H1 (cell line): ENCODE results near the gene ABCD4. TPM values are rescaled to one million over a fixed set of nuclear protein-coding genes. Genes with fewer than 3 reads are reported as not detected.

Experiments used
- CTCF ChIA-PET: fragments of 300-600 bp; sonication (Branson Sonifier 250); formaldehyde crosslinking; loops from one replicate; lab custom pipeline; 2021; ENCODE audit not compliant: partially characterized antibody; lab: Charles Lee
- POLR2A ChIA-PET: fragments of 300-600 bp; sonication (Branson Sonifier 250); formaldehyde crosslinking; loops from one replicate; lab custom pipeline; 2021; ENCODE audit warnings: inconsistent platforms; ENCODE audit not compliant: partially characterized antibody; lab: Charles Lee
- DNase-seq, 2 experiments: peaks; one replicate each; pipeline versions ENCODE4 v3.0.0 to v3.0.0-alpha.2; 2010 to 2022; ENCODE audit warnings: low spot score in 2 of 2, low read depth in 1 of 2, mixed read lengths in 1 of 2
- FAIRE-seq: peaks from 2 replicates; lab custom pipeline; 2011; peaks lifted over from hg19 to GRCh38; lab: Jason Lieb, UNC
- H2AFZ ChIP-seq: 2 replicates; pipeline ENCODE4 v1.8.1; 2012; ENCODE audit warnings: low read length, inconsistent platforms
- H2AK5ac ChIP-seq: 2 replicates; pipeline ENCODE4 v1.6.1; 2013; ENCODE audit warnings: low read depth, low read length
- H2BK120ac ChIP-seq: replicated peaks from 2 replicates; pipeline ENCODE3; 2013; ENCODE audit warnings: low read depth, low read length, inconsistent platforms
- H2BK12ac ChIP-seq: 2 replicates; pipeline ENCODE4 v1.6.1; 2013; ENCODE audit warnings: low read depth, low read length
- H2BK15ac ChIP-seq: 2 replicates; pipeline ENCODE4 v1.6.1; 2013; ENCODE audit warnings: low read length
- H2BK20ac ChIP-seq: 2 replicates; pipeline ENCODE4 v1.6.1; 2013; ENCODE audit warnings: low read length
- H2BK5ac ChIP-seq: 2 replicates; pipeline ENCODE4 v1.6.1; 2013; ENCODE audit warnings: low read depth, low read length
- H3K14ac ChIP-seq: 2 replicates; pipeline ENCODE4 v1.6.1; 2013; ENCODE audit warnings: inconsistent platforms; ENCODE audit not compliant: insufficient read length
- H3K18ac ChIP-seq: 2 replicates; pipeline ENCODE4 v1.6.1; 2013; ENCODE audit warnings: low read length; ENCODE audit errors: extremely low read depth
- H3K23ac ChIP-seq: 2 replicates; pipeline ENCODE4 v1.6.1; 2013; ENCODE audit warnings: inconsistent platforms; ENCODE audit not compliant: insufficient read length
- H3K23me2 ChIP-seq: 2 replicates; pipeline ENCODE4 v1.6.1; 2013; ENCODE audit warnings: low read depth, low read length
- H3K27ac ChIP-seq: 2 replicates; pipeline ENCODE4 v1.6.1; 2011; ENCODE audit warnings: low read depth, low read length, inconsistent platforms
- H3K27me3 ChIP-seq, 4 experiments: replicated peaks in 1 of 4; 1 replicate in 1 of 4; 2 replicates in 3 of 4; pipeline versions ENCODE4 v1.6.1 to v1.8.1; 2011 to 2013; ENCODE audit warnings: low read length in 3 of 4, mild to moderate bottlenecking in 3 of 4, inconsistent platforms in 2 of 4, mixed read lengths in 2 of 4, moderate library complexity in 1 of 4; ENCODE audit not compliant: control insufficient read depth in 3 of 4, insufficient read depth in 3 of 4; ENCODE audit errors: extremely low read depth in 1 of 4
- H3K36me3 ChIP-seq, 4 experiments: 2 replicates each; pipeline versions ENCODE4 v1.6.1 to v1.8.1; 2011 to 2013; ENCODE audit warnings: mild to moderate bottlenecking in 4 of 4, low read length in 3 of 4, moderate library complexity in 2 of 4, control low read depth in 1 of 4, inconsistent platforms in 1 of 4; ENCODE audit not compliant: insufficient read depth in 4 of 4, control insufficient read depth in 2 of 4
- H3K4ac ChIP-seq: replicated peaks from 2 replicates; pipeline ENCODE3; 2013; ENCODE audit warnings: low read length, low read depth, mixed read lengths, inconsistent platforms; ENCODE audit not compliant: insufficient read length
- H3K4me1 ChIP-seq, 4 experiments: replicated peaks in 1 of 4; 1 replicate in 1 of 4; 2 replicates in 3 of 4; pipeline versions ENCODE4 v1.6.1 to v1.8.1; 2011 to 2013; ENCODE audit warnings: low read length in 3 of 4, inconsistent platforms in 2 of 4, mixed read lengths in 1 of 4; ENCODE audit not compliant: insufficient read depth in 4 of 4, control insufficient read depth in 3 of 4
- H3K4me2 ChIP-seq, 2 experiments: 2 replicates each; pipeline versions ENCODE4 v1.6.1 to v1.8.1; 2011 to 2013; ENCODE audit warnings: low read depth in 2 of 2, low read length in 2 of 2, control low read depth in 1 of 2, inconsistent platforms in 1 of 2, mild to moderate bottlenecking in 1 of 2; ENCODE audit not compliant: insufficient read depth in 1 of 2
- H3K4me3 ChIP-seq, 4 experiments: fragments of 200-600, 300-600 bp in 1 of 4; sonication (generic), shearing (Covaris generic), sonication (Bioruptor Twin) in 1 of 4; 2 replicates each; pipeline versions ENCODE4 v1.5.1 to v1.8.1; 2011 to 2016; ENCODE audit warnings: low read length in 4 of 4, low read depth in 3 of 4, control low read depth in 2 of 4, inconsistent platforms in 2 of 4, mild to moderate bottlenecking in 2 of 4, mixed read lengths in 1 of 4, moderate library complexity in 1 of 4; ENCODE audit not compliant: insufficient read depth in 2 of 4; ENCODE audit errors: extremely low read depth in 1 of 4
- H3K56ac ChIP-seq: replicated peaks from 2 replicates; pipeline ENCODE3; 2013; ENCODE audit warnings: low read depth, mild to moderate bottlenecking, mixed read lengths, low read length, inconsistent platforms; ENCODE audit not compliant: insufficient read length
- H3K79me1 ChIP-seq: 2 replicates; pipeline ENCODE4 v1.6.1; 2013; ENCODE audit warnings: low read depth, low read length, control low read depth
- H3K79me2 ChIP-seq, 2 experiments: 2 replicates each; pipeline versions ENCODE4 v1.6.1 to v1.8.1; 2012 to 2013; ENCODE audit warnings: low read length in 2 of 2, mild to moderate bottlenecking in 2 of 2, inconsistent platforms in 1 of 2; ENCODE audit not compliant: insufficient read depth in 2 of 2, control insufficient read depth in 1 of 2
- H3K9ac ChIP-seq, 4 experiments: replicated peaks in 1 of 4; 1 replicate in 1 of 4; 2 replicates in 3 of 4; pipeline versions ENCODE4 v1.6.1 to v1.8.1; 2011 to 2013; ENCODE audit warnings: low read depth in 3 of 4, low read length in 3 of 4, control low read depth in 2 of 4, mild to moderate bottlenecking in 2 of 4, moderate library complexity in 2 of 4, inconsistent platforms in 1 of 4; ENCODE audit errors: extremely low read depth in 1 of 4
- H3K9me3 ChIP-seq, 2 experiments: 2 replicates each; pipeline versions ENCODE4 v1.6.1 to v1.8.1; 2012 to 2013; ENCODE audit warnings: mild to moderate bottlenecking in 2 of 2, moderate library complexity in 2 of 2, control low read depth in 1 of 2, inconsistent platforms in 1 of 2, low read depth in 1 of 2, low read length in 1 of 2, mixed read lengths in 1 of 2; ENCODE audit not compliant: insufficient read depth in 2 of 2
- H4K20me1 ChIP-seq, 2 experiments: replicated peaks in 1 of 2; 2 replicates each; pipeline versions ENCODE3 to v1.8.1; 2011 to 2013; ENCODE audit warnings: inconsistent platforms in 2 of 2, low read length in 2 of 2, mild to moderate bottlenecking in 1 of 2; ENCODE audit not compliant: insufficient read depth in 2 of 2, control insufficient read depth in 1 of 2
- H4K5ac ChIP-seq: 2 replicates; pipeline ENCODE4 v1.6.1; 2013; ENCODE audit warnings: low read length, low read depth, mixed read lengths, inconsistent platforms; ENCODE audit not compliant: insufficient read length
- H4K8ac ChIP-seq: 2 replicates; pipeline ENCODE4 v1.8.0; 2013; ENCODE audit warnings: mild to moderate bottlenecking, moderate library complexity, low read length, inconsistent platforms; ENCODE audit not compliant: insufficient read depth; ENCODE audit errors: extremely low read depth
- H4K91ac ChIP-seq: replicated peaks from 2 replicates; pipeline ENCODE3; 2013; ENCODE audit warnings: low read length, mixed read lengths, inconsistent platforms; ENCODE audit not compliant: insufficient read length
- WGBS, 2 experiments: shearing (Covaris generic) in 1 of 2; methylation state at CpG; one replicate each; pipeline versions ENCODE4 v1.1.6 to v1.1.7; 2013 to 2015; ENCODE audit warnings: low lambda C conversion rate in 2 of 2, mixed read lengths in 2 of 2, inconsistent platforms in 1 of 2, low coverage in 1 of 2, missing lambda C conversion rate in 1 of 2; ENCODE audit not compliant: insufficient replicate concordance in 2 of 2, insufficient coverage in 1 of 2, insufficient read length in 1 of 2; ENCODE audit errors: extremely low coverage in 1 of 2, missing lambda C conversion rate in 1 of 2; 5-methylcytosine and 5-hydroxymethylcytosine counted together
- polyA plus RNA-seq, 7 experiments: library from polyadenylated mRNA; depleted of rRNA in 3 of 7; stranded (reverse) in 5 of 7; unstranded in 2 of 7; fragments of >200 nt in 5 of 7; fragments of 200-250 nt in 2 of 7; gene quantifications; 1 replicate in 5 of 7; 2 replicates in 1 of 7; 4 replicates in 1 of 7; pipeline versions ENCODE4 v1.2.1 to v1.2.3, GENCODE V29; 2011 to 2013; ENCODE audit warnings: missing spikeins in 2 of 7, mixed read lengths in 2 of 7
- total RNA-seq: library from RNA; stranded (reverse); fragmentation: NEBNext Ultra II Directional; extraction: Animal tissue kit (Norgen Biotek cat#: 25700); gene quantifications from 2 replicates; pipeline ENCODE4 v1.2.1, GENCODE V29; 2021
- TF ChIP-seq, protein P1 (sequence below): IDR thresholded peaks from 2 replicates; pipeline ENCODE4 v1.6.1; 2011; ENCODE audit warnings: low read length, improper control_type of control experiment

ABCD4 gene
- total and polyA plus RNA-seq, 2 of the 8 experiments (the other 6 are each of a cell fraction or from before 2014, with no cell fraction given), result 47.9 to 97.7 TPM

DNA sequence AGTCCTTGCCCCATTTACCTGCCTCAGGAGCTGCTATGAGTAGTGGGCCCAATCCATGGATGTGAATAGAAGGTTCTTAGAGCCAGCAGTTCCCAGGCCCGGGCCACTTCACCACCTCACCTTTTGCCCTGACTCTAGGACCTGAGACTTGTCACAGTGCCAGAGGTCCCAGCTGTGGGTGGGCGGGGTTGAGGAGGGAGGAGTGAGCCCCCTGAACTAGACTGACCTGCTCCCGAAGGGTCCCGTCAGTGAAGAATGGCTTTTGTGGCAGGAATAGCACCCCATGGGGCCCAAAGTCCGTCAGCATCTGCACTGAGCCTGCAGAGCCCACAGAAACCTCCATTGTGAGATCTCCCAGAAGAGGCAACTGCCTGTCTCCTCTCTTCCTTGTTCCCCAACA lies 12.9 kb downstream of the ABCD4 start:
- FAIRE-seq, result no peak
- no peaks in the 10 kb centered on the region for H3K9me3 ChIP-seq
- TF ChIP-seq, protein P1, sequence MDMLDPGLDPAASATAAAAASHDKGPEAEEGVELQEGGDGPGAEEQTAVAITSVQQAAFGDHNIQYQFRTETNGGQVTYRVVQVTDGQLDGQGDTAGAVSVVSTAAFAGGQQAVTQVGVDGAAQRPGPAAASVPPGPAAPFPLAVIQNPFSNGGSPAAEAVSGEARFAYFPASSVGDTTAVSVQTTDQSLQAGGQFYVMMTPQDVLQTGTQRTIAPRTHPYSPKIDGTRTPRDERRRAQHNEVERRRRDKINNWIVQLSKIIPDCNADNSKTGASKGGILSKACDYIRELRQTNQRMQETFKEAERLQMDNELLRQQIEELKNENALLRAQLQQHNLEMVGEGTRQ, result no peak
- TF ChIP-seq, all 59 proteins: peak for 0
- Histone ChIP-seq H3K23me2 (no peaks in the 10 kb centered on the region), H2BK20ac (no peak overlapping the region), H3K4me2 (no peak overlapping the region), H2BK15ac (no peak overlapping the region), H2AK5ac (no peak overlapping the region), H3K56ac (no peak overlapping the region), H3K27ac (no peak overlapping the region), H2BK120ac (no peak overlapping the region), H3K79me1 (peaks cover 9% of the 10 kb centered on the region; the same call in 1 of the 2 replicates), H4K91ac (no peak overlapping the region), H3K4ac (no peak overlapping the region), H4K20me1 (peaks cover 7 to 20% of the 10 kb centered on the region in 2 experiments), H2BK5ac (no peak overlapping the region), H3K4me1 (no peaks in the 10 kb centered on the region), H3K27me3 (no peaks in the 10 kb centered on the region), H3K9ac (no peak overlapping the region), H3K23ac (no peak overlapping the region), H2BK12ac (no peak overlapping the region), H4K8ac (no peak overlapping the region), H3K14ac (no peak overlapping the region), H3K18ac (no peak overlapping the region), H2AFZ (no peak overlapping the region), H4K5ac (no peak overlapping the region), H3K4me3 (no peak overlapping the region), H3K79me2 (peaks cover 0 to 13% of the 10 kb centered on the region in 2 experiments; a peak in 2 of 4 replicates), H3K36me3 (peaks cover 42 to 85% (median 69%) of the 10 kb centered on the region in 4 experiments)
- CTCF ChIA-PET, result interaction anchor here (1.3 to 15.0 kb wide), 4 partner anchors 8 to 82 kb away, joined by 3 to 214 read pairs (median 30); no protein-coding TSS in a partner anchor
- WGBS, 2 experiments, result 92% methylated on average over 5 of the region's 5 CpGs; no CpG with 5 or more reads in 1 of the 2 experiments
- DNase-seq, result no peak
- POLR2A ChIA-PET, result no interaction called here
